HepG2 (cell line): ENCODE results near the gene NDUFB10. TPM values are rescaled to one million over a fixed set of nuclear protein-coding genes. Genes with fewer than 3 reads are reported as not detected.
A peak's percentile ranks its signal among the peaks of the same experiment; 100 is the strongest.

Experiments
- ADNP ChIP-seq: sonication (generic); formaldehyde crosslinking; IDR thresholded peaks from 2 replicates; pipeline ENCODE4 v1.4.0; 2020; ENCODE audit warnings: missing genetic modification reagents
- GLMP ChIP-seq: sonication (generic); formaldehyde crosslinking; IDR thresholded peaks from 2 replicates; pipeline ENCODE4 v1.9.0; 2021; ENCODE audit warnings: missing genetic modification reagents, mild to moderate bottlenecking, borderline replicate concordance
- HDAC1 ChIP-seq: sonication (generic); formaldehyde crosslinking; IDR thresholded peaks from 2 replicates; pipeline ENCODE4 v1.5.1; 2020; ENCODE audit warnings: mild to moderate bottlenecking, missing genetic modification reagents
- HNF4G ChIP-seq, 2 experiments: sonication (generic) in 1 of 2; formaldehyde crosslinking in 1 of 2; IDR thresholded peaks; 2 replicates each; pipeline versions ENCODE4 v1.4.0 to v1.6.1; 2011 to 2020; ENCODE audit warnings: borderline replicate concordance in 2 of 2, low read depth in 2 of 2, mild to moderate bottlenecking in 2 of 2, low read length in 1 of 2, missing genetic modification reagents in 1 of 2, moderate library complexity in 1 of 2
- KMT2B ChIP-seq: IDR thresholded peaks from 2 replicates; pipeline ENCODE4 v1.6.1; 2016; ENCODE audit warnings: missing genetic modification reagents, missing compliant biosample characterization
- MAFF ChIP-seq: IDR thresholded peaks from 2 replicates; pipeline ENCODE4 v1.6.1; 2011; ENCODE audit warnings: low read depth, low read length, improper control_type of control experiment
- MED8 ChIP-seq: sonication (generic); formaldehyde crosslinking; IDR thresholded peaks from 2 replicates; pipeline ENCODE4 v1.8.1; 2023; ENCODE audit warnings: mild to moderate bottlenecking, missing genetic modification reagents; ENCODE audit not compliant: insufficient replicate concordance
- MTF1 ChIP-seq: sonication (generic); formaldehyde crosslinking; IDR thresholded peaks from 2 replicates; pipeline ENCODE4 v1.5.0; 2020; ENCODE audit warnings: missing genetic modification reagents
- RORA ChIP-seq: sonication (generic); formaldehyde crosslinking; IDR thresholded peaks from 2 replicates; pipeline ENCODE4 v1.5.0; 2020; ENCODE audit warnings: mild to moderate bottlenecking, missing genetic modification reagents, moderate library complexity
- TAF1 ChIP-seq: sonication (generic); formaldehyde crosslinking; IDR thresholded peaks from 2 replicates; pipeline ENCODE4 v1.4.0; 2020; ENCODE audit warnings: missing genetic modification reagents
- TOPORS ChIP-seq: sonication (generic); formaldehyde crosslinking; IDR thresholded peaks from 2 replicates; pipeline ENCODE4 v1.8.0; 2023; ENCODE audit warnings: mild to moderate bottlenecking, missing genetic modification reagents
- ZBTB21 ChIP-seq: sonication (generic); formaldehyde crosslinking; IDR thresholded peaks from 2 replicates; pipeline ENCODE4 v1.4.0; 2020; ENCODE audit warnings: missing genetic modification reagents
- ZBTB25 ChIP-seq: IDR thresholded peaks from 2 replicates; pipeline ENCODE4 v1.6.1; 2018; ENCODE audit warnings: missing genetic modification reagents
- ZFP41 ChIP-seq: sonication (generic); formaldehyde crosslinking; IDR thresholded peaks from 2 replicates; pipeline ENCODE4 v1.4.0; 2020; ENCODE audit warnings: mild to moderate bottlenecking, missing genetic modification reagents, borderline replicate concordance
- ZNF331 ChIP-seq: sonication (generic); formaldehyde crosslinking; IDR thresholded peaks from 2 replicates; pipeline ENCODE4 v1.4.0; 2020; ENCODE audit warnings: missing genetic modification reagents
- ZNF382 ChIP-seq: sonication (generic); formaldehyde crosslinking; IDR thresholded peaks from 2 replicates; pipeline ENCODE4 v1.5.0; 2020; ENCODE audit warnings: missing genetic modification reagents, mild to moderate bottlenecking, borderline replicate concordance
- ZNF562 ChIP-seq: sonication (generic); formaldehyde crosslinking; IDR thresholded peaks from 2 replicates; pipeline ENCODE4 v1.8.0; 2022; ENCODE audit warnings: missing genetic modification reagents, borderline replicate concordance
- ZNF878 ChIP-seq: sonication (generic); formaldehyde crosslinking; IDR thresholded peaks from 2 replicates; pipeline ENCODE4 v1.8.1; 2023; ENCODE audit warnings: mild to moderate bottlenecking, missing genetic modification reagents, moderate library complexity
- polyA plus RNA-seq, 8 experiments: library from polyadenylated mRNA; depleted of rRNA in 3 of 8; stranded (reverse) in 7 of 8; unstranded in 1 of 8; fragments of >200 nt; fragmentation: Illumina TruSeq in 4 of 8; extraction: Trizol in 4 of 8; gene quantifications; 2 replicates each; pipeline versions ENCODE4 v1.2.1 to v1.2.3, GENCODE V29; 2011 to 2016; ENCODE audit warnings: low read depth in 4 of 8, missing spikeins in 1 of 8, mixed read lengths in 1 of 8; ENCODE audit not compliant: insufficient read depth in 1 of 8
- total RNA-seq, 5 experiments: library from RNA; depleted of rRNA; stranded (reverse); fragments of >200 nt; fragmentation: Illumina TruSeq; extraction: Trizol; gene quantifications; 2 replicates each; pipeline ENCODE4 v1.2.3, GENCODE V29; 2016; ENCODE audit warnings: low read depth in 1 of 5
- TF ChIP-seq, protein P1 (sequence below), 2 experiments: sonication (generic) in 1 of 2; formaldehyde crosslinking in 1 of 2; IDR thresholded peaks; 2 replicates each; pipeline versions ENCODE4 v1.6.1 to v1.9.0; 2014 to 2022; ENCODE audit warnings: antibody characterized with exemption in 1 of 2, borderline replicate concordance in 1 of 2, inconsistent platforms in 1 of 2, low read depth in 1 of 2, missing genetic modification reagents in 1 of 2
- TF ChIP-seq, protein P2 (sequence below): sonication (generic); formaldehyde crosslinking; IDR thresholded peaks from 2 replicates; pipeline ENCODE4 v1.4.0; 2020; ENCODE audit warnings: missing genetic modification reagents; ENCODE audit errors: not compliant biosample characterization

Gene NDUFB10
- total and polyA plus RNA-seq, 2 of the 13 experiments (the other 11 are each of a cell fraction or from before 2014, with no cell fraction given) = 68.6 to 157 TPM

DNA sequence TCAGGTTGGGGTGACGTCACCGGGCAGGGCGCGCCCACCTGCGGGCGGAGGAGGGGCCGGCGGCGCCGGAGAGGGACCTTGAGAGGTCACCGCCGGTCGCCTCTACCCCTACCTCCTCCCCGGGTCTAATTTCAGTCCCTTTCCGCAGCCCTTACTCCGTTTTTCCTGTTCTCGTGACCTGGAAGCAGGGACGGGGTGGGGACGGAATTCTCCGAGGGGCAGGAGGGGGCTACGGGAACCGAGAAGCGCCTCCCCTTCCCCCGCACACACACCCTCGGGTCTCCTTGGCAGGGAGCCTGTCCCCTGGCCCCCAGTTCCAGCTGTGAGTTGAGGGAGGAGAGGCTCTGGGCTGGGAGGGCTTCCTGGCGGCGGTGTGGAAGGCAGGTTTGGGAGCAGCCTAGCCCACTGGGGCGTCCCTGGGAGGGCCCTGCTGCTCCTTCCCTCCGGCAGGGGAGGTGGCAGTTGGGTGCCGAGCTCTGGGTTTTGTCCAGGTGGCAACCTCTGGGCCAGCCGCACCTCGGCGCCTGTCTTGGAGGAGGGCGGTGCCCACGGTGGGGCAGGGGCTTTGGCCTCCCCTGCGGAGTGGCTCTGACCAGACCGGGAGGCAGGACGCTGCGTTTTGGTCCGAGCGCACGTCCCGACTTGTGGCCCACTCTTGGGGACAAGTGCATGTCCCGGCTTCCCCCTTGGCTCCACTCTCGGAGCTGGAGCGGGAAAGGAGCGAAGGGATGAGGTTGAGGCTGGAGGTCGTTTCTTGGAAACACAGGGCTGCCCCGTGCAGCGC, 31.2 kb downstream of the NDUFB10 start (continued):
- TF ChIP-seq ZNF562 = no peak
- 0 out of 2 replicates have a peak, but pooled peaks have one; percentile 23 for TF ChIP-seq TAF1
- TF ChIP-seq ZNF878 (CRISPR knock-in tag) = no peak
- no peak for TF ChIP-seq ZNF382 (CRISPR knock-in tag)
- TF ChIP-seq MED8 (CRISPR knock-in tag) = no peak
- TF ChIP-seq ZBTB25 (CRISPR knock-in tag) = no peak
- TF ChIP-seq HDAC1 (CRISPR knock-in tag) = peak; percentile 44; the same call in 1 of the 2 replicates
- TF ChIP-seq GLMP (CRISPR knock-in tag) = no peak
- TF ChIP-seq, protein P1, sequence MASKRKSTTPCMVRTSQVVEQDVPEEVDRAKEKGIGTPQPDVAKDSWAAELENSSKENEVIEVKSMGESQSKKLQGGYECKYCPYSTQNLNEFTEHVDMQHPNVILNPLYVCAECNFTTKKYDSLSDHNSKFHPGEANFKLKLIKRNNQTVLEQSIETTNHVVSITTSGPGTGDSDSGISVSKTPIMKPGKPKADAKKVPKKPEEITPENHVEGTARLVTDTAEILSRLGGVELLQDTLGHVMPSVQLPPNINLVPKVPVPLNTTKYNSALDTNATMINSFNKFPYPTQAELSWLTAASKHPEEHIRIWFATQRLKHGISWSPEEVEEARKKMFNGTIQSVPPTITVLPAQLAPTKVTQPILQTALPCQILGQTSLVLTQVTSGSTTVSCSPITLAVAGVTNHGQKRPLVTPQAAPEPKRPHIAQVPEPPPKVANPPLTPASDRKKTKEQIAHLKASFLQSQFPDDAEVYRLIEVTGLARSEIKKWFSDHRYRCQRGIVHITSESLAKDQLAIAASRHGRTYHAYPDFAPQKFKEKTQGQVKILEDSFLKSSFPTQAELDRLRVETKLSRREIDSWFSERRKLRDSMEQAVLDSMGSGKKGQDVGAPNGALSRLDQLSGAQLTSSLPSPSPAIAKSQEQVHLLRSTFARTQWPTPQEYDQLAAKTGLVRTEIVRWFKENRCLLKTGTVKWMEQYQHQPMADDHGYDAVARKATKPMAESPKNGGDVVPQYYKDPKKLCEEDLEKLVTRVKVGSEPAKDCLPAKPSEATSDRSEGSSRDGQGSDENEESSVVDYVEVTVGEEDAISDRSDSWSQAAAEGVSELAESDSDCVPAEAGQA (IDR thresholded peaks at IDR 0.05; ENCODE audit: low read depth) = no peak
- TF ChIP-seq, protein P1 (CRISPR knock-in tag; IDR thresholded peaks at IDR 0.05; ENCODE audit: borderline replicate concordance) = no peak
- no peak for TF ChIP-seq MAFF
- no peak for TF ChIP-seq MTF1 (CRISPR knock-in tag)
- TF ChIP-seq ZBTB21 (CRISPR knock-in tag) = no peak
- TF ChIP-seq RORA (CRISPR knock-in tag) = no peak
- TF ChIP-seq ZNF331 (CRISPR knock-in tag) = no peak
- no peak for TF ChIP-seq HNF4G (IDR thresholded peaks at IDR 0.05; ENCODE audit: borderline replicate concordance, low read depth, low read length)
- no peak for TF ChIP-seq HNF4G (CRISPR knock-in tag; IDR thresholded peaks at IDR 0.05; ENCODE audit: borderline replicate concordance, low read depth)
- TF ChIP-seq ADNP = no peak
- TF ChIP-seq KMT2B (CRISPR knock-in tag) = no peak
- TF ChIP-seq, protein P2, sequence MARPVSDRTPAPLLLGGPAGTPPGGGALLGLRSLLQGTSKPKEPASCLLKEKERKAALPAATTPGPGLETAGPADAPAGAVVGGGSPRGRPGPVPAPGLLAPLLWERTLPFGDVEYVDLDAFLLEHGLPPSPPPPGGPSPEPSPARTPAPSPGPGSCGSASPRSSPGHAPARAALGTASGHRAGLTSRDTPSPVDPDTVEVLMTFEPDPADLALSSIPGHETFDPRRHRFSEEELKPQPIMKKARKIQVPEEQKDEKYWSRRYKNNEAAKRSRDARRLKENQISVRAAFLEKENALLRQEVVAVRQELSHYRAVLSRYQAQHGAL = no peak
- TF ChIP-seq TOPORS (CRISPR knock-in tag) = no peak
- TF ChIP-seq ZFP41 = no peak
